ENCODE measurements around the gene MESP2. TPM values are rescaled to one million over a fixed set of nuclear protein-coding genes. Genes with fewer than 3 reads are reported as not detected.

Gene MESP2
- total and polyA plus RNA-seq, 2 experiments from 2014 or later, result 0.30 TPM; not detected in 1

- Histone ChIP-seq H3K9me3 (ENCODE audit: low read depth) (peaks cover 3% of the 10 kb centered on the region), H3K9me2 (replicated peaks; ENCODE audit: insufficient read depth) (no peaks in the 10 kb centered on the region), H3K4me1 (ENCODE audit: insufficient read depth) (no peaks in the 10 kb centered on the region), H3K27me3 (no peaks in the 10 kb centered on the region), H3K79me2 (no peaks in the 10 kb centered on the region), H4K20me1 (ENCODE audit: insufficient read depth, poor library complexity, severe bottlenecking) (no peaks in the 10 kb centered on the region), H3K4me3 (no peak overlapping the region), H3K4me2 (no peak overlapping the region), H2AFZ (no peak overlapping the region), H3K27ac (no peak overlapping the region), H3K36me3 (replicated peaks; ENCODE audit: insufficient read depth, low read depth) (no peaks in the 10 kb centered on the region)
- DNase-seq (ENCODE audit: low spot score), result no peak
- 95% methylated on average over 14 of the region's 16 CpGs for WGBS (ENCODE audit: low lambda C conversion rate, missing lambda C conversion rate)
- TF ChIP-seq EZH2phosphoT487 (IDR thresholded peaks at IDR 0.05; ENCODE audit: low read depth, severe bottlenecking, unreplicated experiment), result no peak
- TF ChIP-seq EZH2 (IDR thresholded peaks at IDR 0.05; ENCODE audit: borderline replicate concordance), result no peak
- TF ChIP-seq CTCF (IDR thresholded peaks at IDR 0.05; ENCODE audit: poor library complexity), result no peak
Measured at GRCh38 chr15:89790661-89791060, 14.5 kb downstream of the MESP2 start.

- 95% methylated on average over 22 of the region's 22 CpGs for WGBS (ENCODE audit: low lambda C conversion rate, missing lambda C conversion rate)
- Histone ChIP-seq H4K20me1 (ENCODE audit: insufficient read depth, poor library complexity, severe bottlenecking) (no peaks in the 10 kb centered on the region), H3K9me3 (ENCODE audit: low read depth) (peaks cover 3% of the 10 kb centered on the region), H2AFZ (no peak overlapping the region), H3K4me2 (no peak overlapping the region), H3K36me3 (replicated peaks; ENCODE audit: insufficient read depth, low read depth) (no peaks in the 10 kb centered on the region), H3K9me2 (replicated peaks; ENCODE audit: insufficient read depth) (no peaks in the 10 kb centered on the region), H3K27ac (no peak overlapping the region), H3K4me1 (ENCODE audit: insufficient read depth) (no peaks in the 10 kb centered on the region), H3K4me3 (no peak overlapping the region), H3K79me2 (no peaks in the 10 kb centered on the region), H3K27me3 (no peaks in the 10 kb centered on the region)
- TF ChIP-seq CTCF (IDR thresholded peaks at IDR 0.05; ENCODE audit: poor library complexity), result no peak
- TF ChIP-seq EZH2phosphoT487 (IDR thresholded peaks at IDR 0.05; ENCODE audit: low read depth, severe bottlenecking, unreplicated experiment), result no peak
- TF ChIP-seq EZH2 (IDR thresholded peaks at IDR 0.05; ENCODE audit: borderline replicate concordance), result no peak
- no peak for DNase-seq (ENCODE audit: low spot score)
Measured at GRCh38 chr15:89792106-89792805, 16.1 kb downstream of the MESP2 start.

GRCh38 chr15:89794627-89795241, 18.6 kb downstream of the MESP2 start:
- TF ChIP-seq EZH2 (IDR thresholded peaks at IDR 0.05; ENCODE audit: borderline replicate concordance), result no peak
- TF ChIP-seq EZH2phosphoT487 (IDR thresholded peaks at IDR 0.05; ENCODE audit: low read depth, severe bottlenecking, unreplicated experiment), result no peak
- Histone ChIP-seq H3K4me2 (no peak overlapping the region), H3K4me3 (no peak overlapping the region), H3K27me3 (no peaks in the 10 kb centered on the region), H3K79me2 (no peaks in the 10 kb centered on the region), H3K27ac (no peak overlapping the region), H3K9me2 (replicated peaks; ENCODE audit: insufficient read depth) (no peaks in the 10 kb centered on the region), H4K20me1 (ENCODE audit: insufficient read depth, poor library complexity, severe bottlenecking) (no peaks in the 10 kb centered on the region), H3K36me3 (replicated peaks; ENCODE audit: insufficient read depth, low read depth) (no peaks in the 10 kb centered on the region), H3K4me1 (ENCODE audit: insufficient read depth) (no peaks in the 10 kb centered on the region), H3K9me3 (ENCODE audit: low read depth) (no peaks in the 10 kb centered on the region), H2AFZ (no peak overlapping the region)
- 66% methylated on average over 5 of the region's 5 CpGs for WGBS (ENCODE audit: low lambda C conversion rate, missing lambda C conversion rate)
- no peak for DNase-seq (ENCODE audit: low spot score)

- Histone ChIP-seq H4K20me1 (ENCODE audit: insufficient read depth, poor library complexity, severe bottlenecking) (no peaks in the 10 kb centered on the region), H2AFZ (no peak overlapping the region), H3K4me3 (no peak overlapping the region), H3K9me3 (ENCODE audit: low read depth) (no peaks in the 10 kb centered on the region), H3K27me3 (no peaks in the 10 kb centered on the region), H3K79me2 (no peaks in the 10 kb centered on the region), H3K4me2 (no peak overlapping the region), H3K27ac (no peak overlapping the region), H3K36me3 (replicated peaks; ENCODE audit: insufficient read depth, low read depth) (no peaks in the 10 kb centered on the region), H3K4me1 (ENCODE audit: insufficient read depth) (no peaks in the 10 kb centered on the region), H3K9me2 (replicated peaks; ENCODE audit: insufficient read depth) (no peaks in the 10 kb centered on the region)
- TF ChIP-seq EZH2 (IDR thresholded peaks at IDR 0.05; ENCODE audit: borderline replicate concordance), result no peak
- TF ChIP-seq EZH2phosphoT487 (IDR thresholded peaks at IDR 0.05; ENCODE audit: low read depth, severe bottlenecking, unreplicated experiment), result no peak
- no peak for TF ChIP-seq CTCF (IDR thresholded peaks at IDR 0.05; ENCODE audit: poor library complexity)
- DNase-seq (ENCODE audit: low spot score), result no peak
Measured at GRCh38 chr15:89795996-89796395, 19.9 kb downstream of the MESP2 start.

All from hepatocyte (in vitro differentiated cells).